Endothelial cell of umbilical vein (primary cell): Measurements from ENCODE around the gene TMEM129. TPM values are rescaled to one million over a fixed set of nuclear protein-coding genes. Genes with fewer than 3 reads are reported as not detected.

Source experiments
- BruUV-seq: library from RNA; stranded (reverse); fragments of 400-500 nt; replicated peaks from 2 replicates; lab custom pipeline; 2021; lab: Mats Ljungman, UMichigan
- CTCF ChIA-PET: fragments of 300-600, 350-600 bp; sonication (Branson Sonifier 250); formaldehyde crosslinking; loops from one replicate; lab custom pipeline; 2021; ENCODE audit warnings: antibody characterized with exemption, inconsistent platforms; lab: Charles Lee
- POLR2A ChIA-PET: fragments of 300-600, 350-600 bp; sonication (Branson Sonifier 250); formaldehyde crosslinking; loops from one replicate; lab custom pipeline; 2021; ENCODE audit warnings: antibody characterized with exemption, inconsistent platforms; lab: Charles Lee
- DNase-seq: peaks from one replicate; pipeline ENCODE4 v3.0.0-alpha.2; 2011; ENCODE audit warnings: low read depth, low spot score
- FAIRE-seq: peaks from 2 replicates; lab custom pipeline; 2011; peaks lifted over from hg19 to GRCh38; lab: Jason Lieb, UNC
- H2AFZ ChIP-seq: 2 replicates; pipeline ENCODE4 v1.6.0; 2012; ENCODE audit warnings: low read depth, low read length, control low read depth, inconsistent platforms
- H3K27ac ChIP-seq: 2 replicates; pipeline ENCODE4 v1.5.1; 2011; ENCODE audit warnings: low read depth, mild to moderate bottlenecking, control low read depth, low read length, moderate library complexity; ENCODE audit not compliant: insufficient read depth
- H3K27me3 ChIP-seq, 2 experiments: 2 replicates each; pipeline versions ENCODE4 v1.6.0 to v1.6.1; 2011; ENCODE audit warnings: low read length in 2 of 2, mixed read lengths in 1 of 2; ENCODE audit not compliant: control insufficient read depth in 2 of 2, insufficient read depth in 2 of 2
- H3K36me3 ChIP-seq, 2 experiments: 2 replicates in 1 of 2; 3 replicates in 1 of 2; pipeline ENCODE4 v1.5.1; 2011; ENCODE audit warnings: low read length in 2 of 2, mild to moderate bottlenecking in 1 of 2, moderate library complexity in 1 of 2; ENCODE audit not compliant: control insufficient read depth in 2 of 2, insufficient read depth in 2 of 2; ENCODE audit errors: extremely low read depth in 1 of 2
- H3K4me1 ChIP-seq: 3 replicates; pipeline ENCODE4 v1.5.1; 2011; ENCODE audit warnings: mild to moderate bottlenecking, low read length; ENCODE audit not compliant: control insufficient read depth, insufficient read depth; ENCODE audit errors: extremely low read depth
- H3K4me2 ChIP-seq: 2 replicates; pipeline ENCODE4 v1.6.1; 2011; ENCODE audit warnings: low read length, control low read depth, mixed read lengths; ENCODE audit not compliant: insufficient read depth
- H3K4me3 ChIP-seq, 3 experiments: fragments of 200-600 bp in 1 of 3; sonication (generic), shearing (Covaris generic) in 1 of 3; replicated peaks in 1 of 3; 2 replicates each; pipeline ENCODE4 v1.5.1; 2011 to 2016; ENCODE audit warnings: control low read depth in 3 of 3, low read length in 3 of 3, mild to moderate bottlenecking in 2 of 3, inconsistent platforms in 1 of 3, low read depth in 1 of 3, moderate library complexity in 1 of 3; ENCODE audit not compliant: insufficient read depth in 1 of 3
- H3K79me2 ChIP-seq: 2 replicates; pipeline ENCODE4 v1.6.0; 2012; ENCODE audit warnings: low read length, inconsistent platforms; ENCODE audit not compliant: control insufficient read depth, insufficient read depth
- H3K9ac ChIP-seq: replicated peaks from 2 replicates; pipeline ENCODE3; 2011; ENCODE audit warnings: low read length, control low read depth; ENCODE audit not compliant: insufficient read depth; ENCODE audit errors: extremely low read depth
- H3K9me1 ChIP-seq: replicated peaks from 3 replicates; pipeline ENCODE4 v1.6.0; 2011; ENCODE audit warnings: mild to moderate bottlenecking, low read length; ENCODE audit not compliant: control insufficient read depth, insufficient read depth; ENCODE audit errors: extremely low read depth
- H3K9me3 ChIP-seq: replicated peaks from 2 replicates; pipeline ENCODE4 v1.5.1; 2012; ENCODE audit warnings: low read length, inconsistent platforms; ENCODE audit not compliant: control insufficient read depth, insufficient read depth
- H4K20me1 ChIP-seq: replicated peaks from 2 replicates; pipeline ENCODE3; 2011; ENCODE audit warnings: mild to moderate bottlenecking, low read length; ENCODE audit not compliant: control insufficient read depth, insufficient read depth; ENCODE audit errors: extremely low read depth
- CTCF ChIP-seq, 2 donors: IDR thresholded peaks; 1 replicate in 1 of 2; 2 replicates in 1 of 2; pipeline ENCODE4 v1.5.1; 2011; ENCODE audit warnings: low read length in 2 of 2, mild to moderate bottlenecking in 2 of 2, moderate library complexity in 2 of 2, control low read depth in 1 of 2, inconsistent platforms in 1 of 2, low read depth in 1 of 2; ENCODE audit not compliant: insufficient read depth in 1 of 2; ENCODE audit errors: extremely low read depth in 1 of 2
- FOS ChIP-seq: IDR thresholded peaks from 2 replicates; pipeline ENCODE4 v1.6.1; 2011; ENCODE audit warnings: mild to moderate bottlenecking, low read length, moderate library complexity, borderline replicate concordance; ENCODE audit not compliant: insufficient read depth
- GATA2 ChIP-seq: IDR thresholded peaks from 2 replicates; pipeline ENCODE4 v1.7.0; 2011; ENCODE audit warnings: low read depth, mild to moderate bottlenecking, moderate library complexity, mixed read lengths, low read length; ENCODE audit not compliant: insufficient read length, insufficient read depth
- MAX ChIP-seq: IDR thresholded peaks from 2 replicates; pipeline ENCODE4 v1.6.1; 2011; ENCODE audit not compliant: insufficient read depth, insufficient read length
- MYC ChIP-seq: IDR thresholded peaks from one replicate; pipeline ENCODE4 v1.6.1; 2011; ENCODE audit warnings: mild to moderate bottlenecking, low read depth, low read length
- POLR2AphosphoS5 ChIP-seq: IDR thresholded peaks from 2 replicates; pipeline ENCODE4 v1.6.1; 2012; ENCODE audit warnings: low read depth, mild to moderate bottlenecking, control low read depth, low read length, moderate library complexity; ENCODE audit not compliant: insufficient read depth
- dilution Hi-C: fragments of 300-500 bp; cut with MboI; formaldehyde crosslinking; loops from one replicate; pipeline ENCODE4 v1.15.0; 2019; ENCODE audit warnings: low sequenced_read_pairs; ENCODE audit not compliant: extremely low pct_ligation_motif_present
- intact Hi-C: fragments of 100-400 bp; cut with micrococcal nuclease; formaldehyde crosslinking; loops from one replicate; pipeline ENCODE4 v1.10.0; 2022
- polyA plus RNA-seq, 4 experiments: library from polyadenylated mRNA; depleted of rRNA in 3 of 4; stranded (reverse) in 3 of 4; unstranded in 1 of 4; fragments of >200 nt; gene quantifications; 2 replicates each; pipeline versions ENCODE4 v1.2.1 to v1.2.3, GENCODE V29; 2011 to 2012; ENCODE audit warnings: missing spikeins in 1 of 4
- total RNA-seq: library from RNA; stranded (reverse); gene quantifications from 2 replicates; pipeline ENCODE4 v1.2.3, GENCODE V29; 2021

The TMEM129 gene
- total and polyA plus RNA-seq, 2 donors (not counting 3 experiments of a cell fraction or from before 2014, with no cell fraction given) = 23.2 to 33.2 TPM

GRCh38 chr4:1770245-1770644 lies 49.1 kb upstream of the TMEM129 start:
- Histone ChIP-seq H3K27me3 (no peaks in the 10 kb centered on the region), H3K4me2 (no peak overlapping the region), H3K4me1 (no peaks in the 10 kb centered on the region), H3K9me1 (no peaks in the 10 kb centered on the region), H3K79me2 (no peaks in the 10 kb centered on the region), H2AFZ (no peak overlapping the region), H3K4me3 (no peak overlapping the region), H3K9me3 (no peaks in the 10 kb centered on the region), H3K36me3 (no peaks in the 10 kb centered on the region), H3K9ac (no peak overlapping the region), H3K27ac (no peak overlapping the region), H4K20me1 (no peaks in the 10 kb centered on the region)
- ChIA-PET CTCF (no interaction called here), POLR2A (no interaction called here)
- intact Hi-C loops (no loop called here), dilution Hi-C loops (no loop called here)
- DNase-seq (no peak), FAIRE-seq (no peak)
- no peak for TF ChIP-seq FOS
- TF ChIP-seq CTCF (IDR thresholded peaks at IDR 0.05; ENCODE audit: extremely low read depth in 1 of 2, insufficient read depth in 1 of 2, low read depth in 1 of 2, low read length in 2 of 2) = no peak
- TF ChIP-seq GATA2 = no peak
- TF ChIP-seq MYC = no peak
- TF ChIP-seq POLR2AphosphoS5 = no peak
- TF ChIP-seq MAX = no peak
- no TSS peak for BruUV-seq
